NT2/D1 (cell line): ENCODE results near the gene CLASP2.

Experiments
- YY1 ChIP-seq: IDR thresholded peaks from 2 replicates; pipeline ENCODE4 v1.6.1; 2011; ENCODE audit not compliant: insufficient read length, insufficient read depth
- ZNF274 ChIP-seq: IDR thresholded peaks from 2 replicates; pipeline ENCODE4 v1.6.1; 2011; ENCODE audit warnings: mild to moderate bottlenecking, low read depth, low read length

GRCh38 chr3:33634262-33634661, 83.8 kb downstream of the CLASP2 start:
- no peak for TF ChIP-seq ZNF274
- no peak for TF ChIP-seq YY1
